ENCODE data around the gene PHF21A. TPM values are rescaled to one million over a fixed set of nuclear protein-coding genes. Genes with fewer than 3 reads are reported as not detected.

PHF21A gene
- polyA plus RNA-seq, 3 donors = 6.2 to 95.2 (median 14.0) TPM

DNA sequence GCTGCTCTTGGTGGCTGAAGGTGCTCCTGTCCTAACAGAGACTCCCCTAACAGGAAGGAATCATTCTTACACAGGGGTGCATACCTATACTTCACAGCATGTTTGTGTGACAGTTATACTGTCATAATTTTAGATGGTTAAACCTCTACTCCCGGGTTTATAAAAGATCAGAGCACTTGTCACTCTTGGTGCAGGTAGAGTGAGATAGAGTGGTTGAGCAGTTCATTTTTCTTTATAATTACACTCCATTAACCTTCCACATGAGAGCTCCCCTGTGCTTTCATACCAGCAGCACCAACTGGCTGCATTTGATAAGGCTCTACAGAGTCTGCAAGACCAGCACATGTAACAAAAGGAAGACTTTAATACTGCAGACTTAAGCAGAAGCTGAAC, 125.9 kb downstream of the PHF21A start:
- H3K79me2 ChIP-seq (ENCODE audit: insufficient read depth, low read length) = peaks cover 36% of the 10 kb centered on the region
- no peaks in the 10 kb centered on the region for H3K4me1 Mint-ChIP-seq
- H3K36me3 ChIP-seq (replicated peaks in 1 of 2; ENCODE audit: control insufficient read depth in 1 of 2, insufficient read depth in 2 of 2, low read length in 2 of 2) = peaks cover 5 to 18% of the 10 kb centered on the region in 2 donors
- DNase-seq = no peak
- TF ChIP-seq, protein P1, sequence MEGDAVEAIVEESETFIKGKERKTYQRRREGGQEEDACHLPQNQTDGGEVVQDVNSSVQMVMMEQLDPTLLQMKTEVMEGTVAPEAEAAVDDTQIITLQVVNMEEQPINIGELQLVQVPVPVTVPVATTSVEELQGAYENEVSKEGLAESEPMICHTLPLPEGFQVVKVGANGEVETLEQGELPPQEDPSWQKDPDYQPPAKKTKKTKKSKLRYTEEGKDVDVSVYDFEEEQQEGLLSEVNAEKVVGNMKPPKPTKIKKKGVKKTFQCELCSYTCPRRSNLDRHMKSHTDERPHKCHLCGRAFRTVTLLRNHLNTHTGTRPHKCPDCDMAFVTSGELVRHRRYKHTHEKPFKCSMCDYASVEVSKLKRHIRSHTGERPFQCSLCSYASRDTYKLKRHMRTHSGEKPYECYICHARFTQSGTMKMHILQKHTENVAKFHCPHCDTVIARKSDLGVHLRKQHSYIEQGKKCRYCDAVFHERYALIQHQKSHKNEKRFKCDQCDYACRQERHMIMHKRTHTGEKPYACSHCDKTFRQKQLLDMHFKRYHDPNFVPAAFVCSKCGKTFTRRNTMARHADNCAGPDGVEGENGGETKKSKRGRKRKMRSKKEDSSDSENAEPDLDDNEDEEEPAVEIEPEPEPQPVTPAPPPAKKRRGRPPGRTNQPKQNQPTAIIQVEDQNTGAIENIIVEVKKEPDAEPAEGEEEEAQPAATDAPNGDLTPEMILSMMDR (IDR thresholded peaks at IDR 0.05) = no peak
- no peaks in the 10 kb centered on the region for H3K27me3 Mint-ChIP-seq (ENCODE audit: low read depth in 3 of 3)
- no peak overlapping the region for H3K4me2 ChIP-seq (replicated peaks; ENCODE audit: extremely low read depth, low read length, poor library complexity, severe bottlenecking)
- no peak overlapping the region for H2AFZ ChIP-seq (ENCODE audit: insufficient read depth, low read depth, low read length, poor library complexity, severe bottlenecking)
- H3K9ac ChIP-seq (ENCODE audit: insufficient read depth, low read length, poor library complexity, severe bottlenecking) = no peak overlapping the region
- H4K20me1 ChIP-seq (ENCODE audit: insufficient read depth, low read length) = peaks cover 100% of the 10 kb centered on the region
- intact Hi-C loops (cut with micrococcal nuclease) = no loop called here
- no peak overlapping the region for H3K4me3 Mint-ChIP-seq
- H3K36me3 Mint-ChIP-seq = peaks cover 8 to 16% of the 10 kb centered on the region in 2 donors
- H3K9me3 ChIP-seq (replicated peaks in 1 of 2; ENCODE audit: control insufficient read depth in 1 of 2, insufficient read depth in 1 of 2, low read length in 2 of 2) = no peaks in the 10 kb centered on the region
- no peaks in the 10 kb centered on the region for H3K9me3 Mint-ChIP-seq
- no peak overlapping the region for H3K4me3 ChIP-seq (replicated peaks in 1 of 3; ENCODE audit: low read depth in 2 of 3, low read length in 3 of 3)
- no peak overlapping the region for H3K27ac ChIP-seq (ENCODE audit: low read depth in 1 of 2, low read length in 2 of 2)
- no peak overlapping the region for H3K27ac Mint-ChIP-seq
- no peaks in the 10 kb centered on the region for H3K4me1 ChIP-seq (ENCODE audit: control insufficient read depth in 1 of 2, insufficient read depth in 2 of 2, low read length in 2 of 2)
- WGBS (ENCODE audit: insufficient coverage) = no CpG with 5 or more reads among the region's 1 CpG
- H3K27me3 ChIP-seq (ENCODE audit: control insufficient read depth in 2 of 2, insufficient read depth in 2 of 2, low read length in 2 of 2) = no peaks in the 10 kb centered on the region

DNA sequence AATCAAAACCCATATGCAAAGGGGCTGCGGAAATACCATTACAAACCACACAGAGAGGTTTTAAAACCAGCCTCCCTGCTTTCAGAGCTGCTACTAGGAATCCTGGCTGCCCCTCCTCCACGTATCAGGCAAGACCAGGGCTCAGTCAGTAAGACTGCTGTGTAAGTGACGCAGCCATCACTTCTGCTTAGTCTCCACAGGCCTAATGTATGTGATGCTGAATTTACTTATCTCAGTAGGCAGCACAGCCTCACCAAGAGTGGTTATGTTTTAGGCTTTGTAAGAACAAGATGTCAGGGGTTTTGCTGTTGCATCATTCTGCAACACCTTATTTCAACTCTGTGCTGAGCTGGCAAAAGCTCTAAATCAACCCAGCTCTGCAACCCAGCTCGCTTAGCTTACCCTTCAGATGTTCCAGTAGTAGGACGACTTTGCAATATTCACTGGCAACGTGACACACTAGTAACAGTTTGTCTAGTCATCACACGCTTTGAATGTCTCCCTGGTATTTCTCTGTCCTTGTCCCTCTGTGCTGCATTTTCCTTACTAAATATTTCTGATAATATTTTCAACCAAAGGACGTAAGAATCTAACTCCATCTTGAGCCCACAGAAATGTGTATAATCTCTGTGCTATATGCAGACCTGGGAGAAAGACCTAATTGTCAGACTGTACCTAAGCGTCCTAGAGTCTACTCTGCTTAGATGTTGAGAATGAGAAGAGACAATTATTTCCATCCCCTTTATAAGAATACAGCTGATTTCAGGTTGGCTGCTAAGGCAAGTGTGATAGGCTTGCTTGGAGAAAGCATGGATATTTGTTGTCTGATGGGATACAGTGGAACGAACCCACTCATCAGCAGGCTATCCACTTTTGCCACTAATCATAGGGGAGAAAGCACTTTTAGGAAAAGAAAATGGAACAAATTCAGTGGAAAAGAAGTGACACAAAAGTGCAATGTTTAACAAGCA, 126.6 kb downstream of the PHF21A start:
- Histone ChIP-seq H3K4me3 (replicated peaks in 1 of 3; ENCODE audit: low read depth in 2 of 3, low read length in 3 of 3) (no peak overlapping the region), H3K27me3 (ENCODE audit: control insufficient read depth in 2 of 2, insufficient read depth in 2 of 2, low read length in 2 of 2) (no peaks in the 10 kb centered on the region), H2AFZ (ENCODE audit: insufficient read depth, low read depth, low read length, poor library complexity, severe bottlenecking) (no peak overlapping the region), H3K4me2 (replicated peaks; ENCODE audit: extremely low read depth, low read length, poor library complexity, severe bottlenecking) (no peak overlapping the region), H3K79me2 (ENCODE audit: insufficient read depth, low read length) (peaks cover 30% of the 10 kb centered on the region), H3K9me3 (replicated peaks in 1 of 2; ENCODE audit: control insufficient read depth in 1 of 2, insufficient read depth in 1 of 2, low read length in 2 of 2) (no peaks in the 10 kb centered on the region), H3K27ac (ENCODE audit: low read depth in 1 of 2, low read length in 2 of 2) (no peak overlapping the region), H3K9ac (ENCODE audit: insufficient read depth, low read length, poor library complexity, severe bottlenecking) (no peak overlapping the region), H4K20me1 (ENCODE audit: insufficient read depth, low read length) (peaks cover 100% of the 10 kb centered on the region), H3K4me1 (ENCODE audit: control insufficient read depth in 1 of 2, insufficient read depth in 2 of 2, low read length in 2 of 2) (no peaks in the 10 kb centered on the region), H3K36me3 (replicated peaks in 1 of 2; ENCODE audit: control insufficient read depth in 1 of 2, insufficient read depth in 2 of 2, low read length in 2 of 2) (peaks cover 5 to 12% of the 10 kb centered on the region in 2 donors)
- H3K27ac Mint-ChIP-seq = no peak overlapping the region
- no peaks in the 10 kb centered on the region for H3K9me3 Mint-ChIP-seq
- H3K4me3 Mint-ChIP-seq = no peak overlapping the region
- WGBS (ENCODE audit: insufficient coverage) = 45% methylated on average over 4 of the region's 10 CpGs
- intact Hi-C loops (cut with micrococcal nuclease) = no loop called here
- no peaks in the 10 kb centered on the region for H3K4me1 Mint-ChIP-seq
- no peak for DNase-seq
- TF ChIP-seq, protein P1 (IDR thresholded peaks at IDR 0.05) = no peak
- no peaks in the 10 kb centered on the region for H3K27me3 Mint-ChIP-seq (ENCODE audit: low read depth in 3 of 3)
- peaks cover 11 to 13% of the 10 kb centered on the region in 2 donors for H3K36me3 Mint-ChIP-seq

All from CD14-positive monocyte (primary cell).